Progenitor cell of endocrine pancreas (in vitro differentiated cells): ENCODE results near the gene SCAP. TPM values are rescaled to one million over a fixed set of nuclear protein-coding genes. Genes with fewer than 3 reads are reported as not detected.
A peak's percentile ranks its signal among the peaks of the same experiment; 100 is the strongest.

Experiments
- DNase-seq: peaks from one replicate; pipeline ENCODE4 v3.0.0; 2021; ENCODE audit warnings: low spot score; ENCODE audit not compliant: unreplicated experiment
- H3K27ac Mint-ChIP-seq: 2 replicates; pipeline ENCODE4 v1.8.0; 2021; ENCODE audit warnings: mild to moderate bottlenecking, moderate library complexity, mixed read lengths
- H3K27me3 Mint-ChIP-seq: 2 replicates; pipeline ENCODE4 v1.8.0; 2021; ENCODE audit warnings: mixed read lengths
- H3K36me3 Mint-ChIP-seq: 2 replicates; pipeline ENCODE4 v1.8.0; 2022; ENCODE audit warnings: mixed read lengths; ENCODE audit not compliant: insufficient read depth
- H3K4me1 Mint-ChIP-seq: 2 replicates; pipeline ENCODE4 v1.8.0; 2021; ENCODE audit warnings: low read depth, mixed read lengths
- H3K4me3 Mint-ChIP-seq: 2 replicates; pipeline ENCODE4 v1.8.0; 2021; ENCODE audit warnings: low read depth, mild to moderate bottlenecking, moderate library complexity, mixed read lengths
- H3K9me3 Mint-ChIP-seq: 2 replicates; pipeline ENCODE4 v1.8.0; 2021; ENCODE audit warnings: low read depth, mixed read lengths
- CTCF ChIP-seq: fragments of 200-600 bp; sonication (generic); IDR thresholded peaks from one replicate; pipeline ENCODE4 v1.5.0; 2021; ENCODE audit warnings: antibody characterized with exemption, mild to moderate bottlenecking; ENCODE audit not compliant: unreplicated experiment
- total RNA-seq: library from RNA; stranded (reverse); gene quantifications from 2 replicates; pipeline ENCODE4 v1.2.1, GENCODE V29; 2021

The SCAP gene
- total RNA-seq, 1 donor from 2014 or later = 140 TPM

DNA sequence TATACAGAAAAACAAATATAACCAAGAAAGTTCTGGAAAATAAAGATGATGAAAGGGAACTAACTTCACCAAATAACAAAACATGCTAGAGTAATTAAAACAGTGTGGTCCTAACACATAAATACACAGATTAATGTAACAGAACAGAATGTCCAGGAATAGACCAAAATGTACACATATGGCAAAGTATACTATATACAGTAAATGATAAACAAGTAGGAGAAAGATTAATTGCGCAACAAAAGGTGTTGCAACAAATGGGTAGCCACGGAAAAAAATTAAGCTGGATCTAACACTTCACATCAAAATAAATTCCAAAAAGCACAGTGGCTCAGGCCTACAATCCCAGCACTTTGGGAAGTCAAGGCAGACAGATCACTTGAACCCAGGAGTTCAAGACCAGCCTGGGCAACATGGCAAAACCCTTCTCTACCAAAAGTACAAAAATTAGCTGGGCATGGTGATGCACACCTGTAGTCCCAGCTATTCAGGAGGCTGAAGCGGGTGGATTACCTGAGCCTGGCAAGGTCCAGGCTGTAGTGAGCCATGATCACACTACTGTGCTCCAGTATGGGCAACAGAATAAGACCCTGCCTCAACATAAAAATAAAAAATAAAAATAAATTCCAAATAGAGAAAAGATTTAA, 19.8 kb downstream of the SCAP start:
- Mint-ChIP-seq H3K4me3 (no peak overlapping the region), H3K27ac (peak overlapping the region; percentile 8), H3K9me3 (no peaks in the 10 kb centered on the region), H3K36me3 (peaks cover 9% of the 10 kb centered on the region), H3K27me3 (no peaks in the 10 kb centered on the region), H3K4me1 (peaks cover 5% of the 10 kb centered on the region)
- no peak for DNase-seq
- no peak for TF ChIP-seq CTCF

DNA sequence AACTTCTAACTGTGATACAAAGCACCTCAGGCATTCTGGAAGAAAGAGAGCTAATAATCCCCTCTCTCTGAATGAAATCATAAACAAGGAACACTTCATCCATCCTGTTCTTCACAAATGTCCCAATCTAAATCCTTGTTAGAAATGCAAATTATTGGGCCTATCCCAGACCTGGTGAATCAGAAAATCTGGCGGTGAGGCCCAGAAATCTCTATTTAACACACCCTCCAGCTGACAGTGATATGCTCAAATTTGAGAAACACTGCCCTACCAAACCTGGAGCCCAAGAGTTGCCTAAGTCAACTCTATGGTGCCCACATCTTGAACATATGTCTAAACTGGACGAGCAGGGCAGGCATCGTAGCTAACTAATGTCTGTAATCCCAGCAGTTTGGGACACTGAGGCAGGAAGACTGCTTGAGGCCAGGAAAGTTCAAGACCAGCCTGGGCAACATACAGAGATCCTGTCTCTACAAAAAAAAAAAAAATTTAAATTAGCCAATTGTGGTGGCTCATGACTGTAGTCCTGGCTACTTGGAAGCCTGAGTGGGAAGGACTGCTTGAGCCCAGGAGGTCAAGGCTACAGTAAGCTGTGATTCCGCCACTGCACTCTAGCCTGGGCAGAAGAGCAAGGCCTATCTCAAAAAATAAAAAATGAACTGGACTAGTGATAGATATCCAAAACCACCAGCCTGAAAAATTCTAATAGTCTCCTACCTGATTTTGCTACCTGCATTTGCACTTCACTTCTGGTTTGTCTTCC, 23.1 kb downstream of the SCAP start:
- Mint-ChIP-seq H3K4me1 (peaks cover 5% of the 10 kb centered on the region), H3K4me3 (no peak overlapping the region), H3K36me3 (peaks cover 8% of the 10 kb centered on the region), H3K9me3 (peaks cover 6% of the 10 kb centered on the region), H3K27ac (no peak overlapping the region), H3K27me3 (no peaks in the 10 kb centered on the region)
- DNase-seq = no peak
- no peak for TF ChIP-seq CTCF

DNA sequence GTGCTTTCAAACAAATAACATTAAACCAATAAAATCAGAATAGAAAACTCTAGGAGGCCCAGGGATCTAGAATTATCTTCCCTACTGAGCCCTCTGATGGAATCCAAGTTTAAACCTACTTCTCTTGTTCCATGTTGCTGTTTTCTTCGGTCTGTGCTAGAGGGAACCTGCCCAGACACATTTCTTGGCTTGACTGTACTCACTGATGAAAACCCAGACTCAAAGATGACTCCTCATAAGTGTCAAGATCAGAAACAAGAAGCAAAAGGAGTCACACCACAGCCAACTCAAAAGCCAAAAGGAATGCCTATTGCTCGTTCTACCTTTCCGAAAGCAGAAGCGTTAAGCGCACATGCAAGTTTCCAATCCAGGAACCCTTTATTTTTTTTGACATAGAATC, 31.6 kb downstream of the SCAP start:
- DNase-seq = no peak
- H3K4me3 Mint-ChIP-seq = no peak overlapping the region
- H3K27me3 Mint-ChIP-seq = no peaks in the 10 kb centered on the region
- no peak for TF ChIP-seq CTCF
- H3K36me3 Mint-ChIP-seq = peaks cover 18% of the 10 kb centered on the region
- H3K4me1 Mint-ChIP-seq = peaks cover 20% of the 10 kb centered on the region
- peaks cover 6% of the 10 kb centered on the region for H3K9me3 Mint-ChIP-seq
- peak overlapping the region; percentile 94 for H3K27ac Mint-ChIP-seq

GRCh38 chr3:47443611-47443995, 32.1 kb downstream of the SCAP start:
- Mint-ChIP-seq H3K4me1 (peaks cover 20% of the 10 kb centered on the region), H3K27me3 (no peaks in the 10 kb centered on the region), H3K4me3 (no peak overlapping the region), H3K9me3 (peaks cover 6% of the 10 kb centered on the region), H3K36me3 (peaks cover 20% of the 10 kb centered on the region), H3K27ac (peak overlapping the region; percentile 94)
- DNase-seq = no peak
- no peak for TF ChIP-seq CTCF

DNA sequence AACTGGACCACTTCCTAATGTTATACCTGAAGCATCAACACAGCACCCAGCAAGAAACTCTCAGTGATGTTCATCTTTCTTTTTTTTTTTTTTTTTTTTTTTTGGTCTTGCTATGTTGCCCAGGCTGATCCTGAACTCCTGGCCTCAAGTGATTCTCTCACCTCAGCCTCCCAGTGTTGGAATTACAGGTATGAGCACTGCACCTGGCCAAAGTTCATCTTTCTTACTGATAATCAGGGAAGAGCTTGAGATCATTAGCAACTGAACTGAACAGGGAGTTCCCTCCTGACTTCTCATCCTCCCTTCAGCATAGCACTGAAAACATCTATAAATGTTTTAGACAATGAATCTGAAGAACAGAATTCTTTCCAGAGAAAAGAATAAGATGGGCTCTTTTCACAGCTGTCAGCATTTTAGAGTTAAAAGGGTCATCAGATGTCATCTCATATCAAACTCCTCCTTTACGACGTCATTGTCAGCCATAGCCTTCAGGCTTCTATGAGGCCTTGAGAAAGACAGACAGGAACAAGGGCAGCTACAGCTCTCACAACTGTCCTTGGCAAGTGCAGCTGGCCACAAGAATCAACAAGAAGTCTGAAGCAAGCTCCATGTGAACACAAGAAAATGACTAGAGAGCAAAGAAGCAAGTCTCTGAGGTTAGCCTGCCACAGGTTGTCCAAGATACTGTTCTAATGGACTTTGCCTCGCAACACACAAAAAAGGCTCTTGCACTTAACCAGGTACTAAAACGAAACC, 33.8 kb downstream of the SCAP start:
- H3K27ac Mint-ChIP-seq = peak overlapping the region; percentile 85

More for the DNA sequence above, 33.8 kb downstream of the SCAP start:
- H3K27me3 Mint-ChIP-seq = no peaks in the 10 kb centered on the region
- H3K4me3 Mint-ChIP-seq = no peak overlapping the region
- no peak for DNase-seq
- H3K4me1 Mint-ChIP-seq = peaks cover 20% of the 10 kb centered on the region
- H3K9me3 Mint-ChIP-seq = no peaks in the 10 kb centered on the region
- no peak for TF ChIP-seq CTCF
- H3K36me3 Mint-ChIP-seq = peaks cover 23% of the 10 kb centered on the region
